Epidermal melanocyte (primary cell): ENCODE data around the gene VSTM4.

ENCODE experiments used
- DNase-seq: peaks from one replicate; pipeline ENCODE4 v3.0.0; 2011; ENCODE audit warnings: low spot score; ENCODE audit not compliant: insufficient read length

VSTM4 gene

DNA sequence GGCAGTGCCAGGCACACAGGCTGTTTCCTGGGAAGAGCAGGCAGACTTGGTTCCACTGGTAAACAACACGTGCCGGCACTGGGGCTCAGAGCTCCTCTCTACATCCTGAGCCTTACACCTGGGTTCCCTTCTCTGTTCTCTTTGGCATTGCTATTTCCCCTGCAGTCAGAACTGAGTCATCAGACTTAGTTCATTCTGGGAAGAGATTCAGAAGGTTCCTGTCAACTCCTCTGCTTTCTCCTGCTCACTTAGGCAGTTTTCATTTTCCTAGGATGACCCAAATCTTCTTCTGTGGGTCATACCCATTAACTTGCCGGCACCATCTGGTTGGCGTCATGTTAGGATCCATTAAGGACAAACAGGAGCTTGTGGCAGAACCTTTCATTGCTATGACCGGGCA, 142.3 kb downstream of the VSTM4 start:
- DNase-seq = no peak

DNA sequence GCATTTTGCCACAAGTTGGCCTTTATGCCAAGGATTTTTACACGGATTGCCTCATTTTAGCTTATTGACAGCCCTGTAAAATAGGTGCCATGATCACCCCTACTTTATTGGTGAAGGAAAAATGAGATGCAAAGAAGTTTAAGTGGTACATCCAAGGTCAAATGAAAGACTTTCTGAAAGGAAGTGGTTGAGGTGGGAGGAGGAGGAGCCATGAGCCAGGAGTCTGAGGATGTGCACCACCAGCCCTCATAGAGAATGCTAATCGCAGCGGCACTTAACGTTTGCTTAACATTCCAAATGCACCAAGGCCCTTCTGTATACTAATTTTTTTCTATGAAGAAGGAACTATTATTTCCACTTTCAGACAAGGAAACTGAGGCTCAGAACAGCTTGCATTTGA, 144.7 kb downstream of the VSTM4 start:
- DNase-seq = no peak

DNA sequence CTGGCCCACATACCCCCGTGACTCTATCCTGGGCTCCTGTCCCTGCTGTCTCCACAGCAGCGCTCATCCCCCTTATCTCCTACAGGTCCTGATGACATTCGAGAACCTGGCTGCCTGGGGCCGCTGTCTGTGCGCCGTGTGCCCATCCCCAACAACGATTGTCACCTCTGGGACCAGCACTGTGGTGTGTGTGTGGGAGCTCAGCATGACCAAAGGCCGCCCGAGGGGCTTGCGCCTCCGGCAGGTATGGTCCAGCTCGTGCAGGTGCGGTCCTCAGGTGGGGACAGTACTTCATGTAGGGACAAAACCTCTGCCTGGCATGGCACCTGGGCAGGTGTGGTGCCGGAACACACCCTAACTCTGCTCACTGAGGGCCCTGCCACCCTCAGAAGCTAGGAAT, 145.3 kb downstream of the VSTM4 start:
- no peak for DNase-seq

DNA sequence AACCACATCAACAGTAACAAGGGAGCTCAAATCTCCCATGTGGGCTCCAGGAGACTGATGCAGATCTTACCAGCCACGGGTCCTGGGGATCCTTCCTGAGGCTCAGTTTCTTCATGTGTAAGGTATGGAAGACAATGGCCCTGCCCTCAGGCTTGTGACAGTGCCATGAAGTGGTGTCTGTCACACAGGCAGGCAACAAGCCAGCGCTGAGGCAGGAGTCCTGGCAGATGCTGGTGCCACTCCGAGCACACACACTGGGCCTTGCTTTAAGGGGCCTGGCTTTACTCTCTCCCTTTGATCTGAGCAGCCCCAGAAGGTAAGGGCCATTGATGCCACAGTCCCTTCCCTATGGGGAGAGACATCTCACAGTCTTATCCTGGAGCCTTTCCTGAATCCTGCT, 147.3 kb downstream of the VSTM4 start:
- no peak for DNase-seq

DNA sequence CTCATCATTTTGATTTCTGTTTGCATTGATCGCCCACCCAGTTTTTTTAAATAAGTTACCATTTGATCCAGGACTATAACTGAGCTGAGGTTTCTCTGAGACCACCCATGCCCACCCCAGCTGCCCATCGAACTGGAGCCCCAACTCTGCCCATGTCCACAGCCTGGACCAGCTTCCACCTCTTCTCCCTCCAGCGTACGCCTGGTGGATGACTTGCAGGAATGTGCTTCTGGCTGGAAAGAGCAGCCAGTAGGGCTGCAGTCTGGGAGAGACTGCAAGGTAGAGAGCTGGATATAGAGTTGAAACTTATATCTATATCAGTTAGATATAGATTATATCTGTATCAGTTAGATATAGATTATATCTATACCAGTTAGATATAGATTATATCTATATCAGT, 149.9 kb downstream of the VSTM4 start:
- DNase-seq = no peak
